NCI-H146 treated with DMSO at 0.1 percent for 48 hours (cell line): ENCODE measurements around the gene HADHA.
"Not testable (repeated sequence)": the region's sequence is repeated elsewhere in the genome, so short reads cannot be mapped to it uniquely, and the experiment has no call there.

Source experiments
- DNase-seq: peaks from one replicate; lab custom pipeline; 2025; ENCODE audit not compliant: unreplicated experiment; lab: John Stamatoyannopoulos, UW

The HADHA gene

DNA sequence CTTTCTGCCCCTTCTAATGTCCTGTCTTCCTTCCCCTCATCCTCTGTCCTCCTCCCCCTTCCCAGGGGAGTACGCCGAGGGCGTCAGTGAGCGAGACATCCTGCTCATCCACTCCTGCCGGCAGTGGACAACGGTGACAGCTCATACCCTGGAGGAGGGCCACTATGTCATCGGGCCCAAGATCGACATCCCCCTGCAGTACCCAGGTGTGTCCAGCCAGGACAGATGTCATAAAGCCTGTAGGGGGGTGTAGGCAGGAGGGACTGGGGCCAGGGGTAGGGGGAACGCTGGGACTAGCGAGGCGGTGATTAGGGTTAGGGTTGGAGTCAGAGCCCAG is 68.2 kb downstream of the HADHA start:
- DNase-seq, result no peak

DNA sequence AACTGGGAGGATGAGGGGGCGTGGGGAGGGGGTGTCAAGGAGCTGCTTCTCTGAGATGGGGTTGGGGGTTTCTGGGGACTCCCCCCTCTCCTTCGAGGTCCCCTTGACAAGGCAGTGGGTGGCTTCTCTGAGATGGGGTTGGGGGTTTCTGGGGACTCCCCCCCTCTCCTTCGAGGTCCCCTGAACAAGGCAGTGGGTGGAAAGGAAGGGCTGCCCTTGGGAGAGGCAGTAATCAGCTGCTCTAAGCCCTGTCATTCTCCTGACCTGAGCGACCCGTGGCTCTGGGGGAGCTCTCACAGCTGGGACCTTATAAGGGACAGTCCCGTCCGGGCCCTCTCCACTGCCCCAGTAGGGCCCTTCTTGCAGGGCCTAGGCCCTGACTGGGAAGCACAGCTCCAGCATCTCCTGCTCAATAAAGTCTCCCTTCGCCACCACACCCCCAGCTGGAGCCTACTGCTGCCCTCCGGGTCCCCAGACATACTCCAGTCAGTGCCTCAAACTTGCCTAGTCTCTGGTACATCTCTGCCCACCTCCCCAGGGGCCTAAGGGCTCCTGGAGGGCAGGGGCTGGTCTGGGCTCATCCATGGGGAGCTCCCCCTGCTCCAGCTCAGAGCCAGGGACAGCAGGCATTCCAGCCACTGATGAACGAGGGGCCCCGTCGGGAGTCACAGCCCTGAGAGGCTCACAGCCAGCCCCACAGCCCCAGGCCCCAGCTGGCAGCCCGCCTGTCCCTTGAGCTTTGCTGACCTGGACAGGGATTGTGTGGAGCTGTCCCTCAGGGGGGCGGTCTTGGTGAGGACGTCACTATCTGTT is 68.8 kb downstream of the HADHA start:
- DNase-seq, result no peak

DNA sequence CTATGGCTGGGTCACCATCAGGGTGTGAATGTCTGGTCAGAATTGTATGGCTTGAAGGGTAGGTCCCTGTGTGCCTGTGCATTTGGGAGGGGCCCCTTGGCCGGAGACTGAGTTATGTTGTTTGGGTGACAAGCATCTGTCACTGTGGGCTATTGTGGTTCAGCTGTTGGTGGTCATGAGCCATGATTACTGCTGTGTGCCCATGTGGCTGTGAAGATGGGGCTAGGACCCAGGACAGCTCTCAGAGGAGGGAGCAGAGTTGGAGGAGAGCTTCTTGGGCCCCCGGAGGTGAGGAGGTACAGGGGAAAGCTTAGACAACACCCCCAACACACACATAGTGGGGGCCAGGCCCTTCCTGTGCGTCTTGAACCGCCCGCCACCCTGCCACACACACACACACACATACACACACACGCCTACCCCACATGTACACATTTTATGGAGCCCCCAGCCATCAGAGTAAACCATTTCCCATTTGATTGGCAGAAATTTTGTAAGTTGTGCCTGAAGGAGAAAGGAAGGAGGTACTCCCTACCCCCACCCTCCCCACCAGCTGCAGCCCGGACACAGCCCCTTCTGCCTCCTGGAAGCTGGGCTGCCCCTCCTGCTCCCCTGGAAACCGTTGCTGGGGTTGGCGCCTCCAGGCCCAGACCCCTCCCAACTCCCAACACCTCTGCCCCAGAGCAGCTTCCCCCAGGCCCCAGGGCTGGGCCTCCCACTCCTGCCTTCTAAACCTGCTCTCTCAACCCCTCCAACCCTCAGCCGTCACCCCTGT is 69.6 kb downstream of the HADHA start:
- no peak for DNase-seq

DNA sequence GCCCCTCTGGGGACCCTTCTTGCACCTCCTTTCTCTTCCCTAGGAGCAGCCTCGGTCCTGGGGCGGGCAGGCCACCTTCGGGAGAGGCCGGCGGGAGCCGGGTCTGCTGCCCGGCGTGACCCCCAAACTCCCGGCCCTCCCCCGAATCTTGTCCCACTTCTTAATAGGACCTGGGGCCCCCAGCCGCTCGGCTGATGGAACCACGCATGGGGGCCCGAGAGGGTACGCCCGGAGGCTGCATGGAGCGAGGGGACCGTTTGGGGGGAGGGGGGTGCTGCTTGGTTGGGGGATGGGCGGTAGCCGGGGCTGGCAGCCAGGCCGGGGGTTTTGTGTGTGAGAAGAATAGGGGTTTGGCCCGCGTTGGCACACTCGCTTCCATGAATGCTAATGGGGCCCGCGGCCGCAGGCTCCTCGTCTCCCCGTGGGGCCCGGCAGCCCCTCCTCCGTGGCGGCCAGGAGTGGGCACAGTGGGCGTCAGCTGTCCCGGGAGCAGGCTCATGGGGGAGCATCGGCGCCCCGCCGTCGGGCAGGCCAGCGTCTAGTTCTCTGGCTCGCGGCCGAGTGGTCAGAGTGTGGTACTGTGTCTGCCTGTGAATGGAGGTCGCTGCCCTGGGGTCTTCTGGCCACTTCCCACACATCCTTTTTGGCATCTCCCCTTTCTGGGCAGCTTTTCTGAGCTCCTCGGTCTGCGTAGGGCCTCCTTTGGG is 70.5 kb downstream of the HADHA start:
- DNase-seq, result no peak

DNA sequence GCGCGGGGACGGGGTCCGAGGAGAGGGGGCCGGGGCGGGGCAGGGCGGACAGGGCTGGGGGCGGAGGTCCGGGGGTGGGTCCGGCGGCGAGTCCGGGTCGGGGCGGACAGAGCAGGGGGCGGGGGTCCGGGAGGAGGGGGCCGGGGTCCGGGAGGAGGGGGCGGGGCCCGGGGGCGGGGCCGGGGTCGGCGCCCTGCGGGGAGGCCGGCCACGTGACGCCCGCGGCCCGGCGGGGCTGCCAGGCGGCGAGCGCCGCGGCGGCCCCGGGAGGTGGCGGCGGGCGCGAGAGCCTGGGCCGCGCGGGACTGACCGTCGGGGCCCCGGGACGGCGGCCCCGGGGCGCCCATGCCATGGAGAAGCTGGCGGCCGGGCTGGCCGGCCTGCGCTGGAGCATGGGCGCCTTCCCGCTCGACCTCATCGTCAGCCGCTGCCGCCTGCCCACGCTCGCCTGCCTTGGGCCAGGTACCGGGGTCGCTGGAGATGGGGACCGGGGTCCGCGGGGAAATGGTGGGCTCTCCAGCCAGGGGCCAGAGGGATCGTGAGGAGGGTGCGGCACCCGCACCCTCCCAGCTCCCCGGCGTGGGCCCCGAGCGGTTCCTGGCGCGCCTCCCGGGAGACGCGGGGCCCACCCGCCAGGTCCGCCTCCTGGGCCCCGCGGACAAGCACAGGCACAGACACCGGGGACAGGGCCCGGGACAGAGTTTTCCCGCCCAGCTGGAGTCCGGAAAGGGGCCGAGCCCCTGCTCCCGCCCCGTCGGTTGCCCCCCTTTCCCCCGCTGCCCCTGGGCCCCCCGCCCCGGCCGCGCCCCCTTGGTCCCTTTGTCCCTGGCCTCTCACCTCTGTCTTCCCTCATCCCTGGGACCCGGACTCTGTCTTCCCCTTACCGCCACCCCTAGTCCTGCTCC is 71.3 kb downstream of the HADHA start, which contains the start of gene GAREM2:
Gene GAREM2 (plus strand): TSS at position 218 of the 905 bp plus-strand sequence. CDS start 133 bp downstream, at position 351.
- DNase-seq, result no peak

DNA sequence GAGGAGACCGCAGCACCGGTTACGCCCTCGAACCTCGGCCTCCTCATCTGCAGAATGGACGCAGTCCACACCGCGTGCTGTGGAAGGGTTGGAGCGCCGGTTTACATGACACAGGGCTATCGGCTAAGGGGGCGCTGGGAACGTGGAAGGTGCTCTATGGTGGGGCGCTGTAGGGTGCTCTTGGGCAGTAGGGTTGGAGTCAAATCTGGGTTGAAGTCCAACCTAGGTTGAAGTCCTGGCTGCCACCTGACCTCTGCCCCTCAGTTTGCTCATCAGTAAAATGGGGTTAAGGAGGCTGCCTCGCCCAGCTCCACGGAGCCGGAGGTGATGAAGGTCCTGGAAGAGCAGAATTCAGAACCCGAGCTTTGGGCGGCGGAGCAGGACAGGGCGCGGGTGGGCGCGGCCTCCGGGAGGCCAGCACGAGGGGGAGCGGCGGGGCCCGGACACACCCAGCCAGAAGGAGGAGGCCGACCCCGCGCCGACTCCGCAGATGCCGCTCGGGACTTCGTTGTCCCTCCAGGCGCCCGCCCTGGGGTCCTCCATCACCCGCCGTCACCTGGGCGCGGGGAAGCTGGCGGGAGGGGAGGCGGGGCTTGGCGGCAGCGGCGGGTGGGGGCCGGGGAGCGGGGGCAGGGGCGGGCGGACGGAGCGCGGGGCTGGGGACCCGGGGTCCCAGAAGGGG is 72.1 kb downstream of the HADHA start:
- no peak for DNase-seq

DNA sequence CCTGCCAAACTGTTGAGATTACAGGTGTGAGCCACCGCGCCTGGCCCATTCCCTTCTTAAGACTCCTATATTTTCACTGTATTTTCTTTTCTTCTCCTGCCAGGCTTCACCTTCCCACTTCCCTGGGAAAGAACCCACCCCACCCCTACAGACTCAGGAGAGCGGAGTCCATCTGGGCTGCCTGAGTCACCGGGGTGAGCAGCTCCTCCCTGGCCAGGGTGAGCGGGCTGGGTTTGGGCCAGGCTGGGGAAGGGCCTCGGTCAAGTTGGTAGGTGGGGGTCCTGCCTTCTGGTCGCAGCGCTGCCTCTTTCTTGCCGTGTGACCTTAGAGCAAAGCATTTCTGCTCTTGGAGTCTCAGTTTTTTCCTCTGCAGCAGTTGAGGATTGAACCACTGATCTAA is 73.6 kb downstream of the HADHA start:
- no peak for DNase-seq

DNA sequence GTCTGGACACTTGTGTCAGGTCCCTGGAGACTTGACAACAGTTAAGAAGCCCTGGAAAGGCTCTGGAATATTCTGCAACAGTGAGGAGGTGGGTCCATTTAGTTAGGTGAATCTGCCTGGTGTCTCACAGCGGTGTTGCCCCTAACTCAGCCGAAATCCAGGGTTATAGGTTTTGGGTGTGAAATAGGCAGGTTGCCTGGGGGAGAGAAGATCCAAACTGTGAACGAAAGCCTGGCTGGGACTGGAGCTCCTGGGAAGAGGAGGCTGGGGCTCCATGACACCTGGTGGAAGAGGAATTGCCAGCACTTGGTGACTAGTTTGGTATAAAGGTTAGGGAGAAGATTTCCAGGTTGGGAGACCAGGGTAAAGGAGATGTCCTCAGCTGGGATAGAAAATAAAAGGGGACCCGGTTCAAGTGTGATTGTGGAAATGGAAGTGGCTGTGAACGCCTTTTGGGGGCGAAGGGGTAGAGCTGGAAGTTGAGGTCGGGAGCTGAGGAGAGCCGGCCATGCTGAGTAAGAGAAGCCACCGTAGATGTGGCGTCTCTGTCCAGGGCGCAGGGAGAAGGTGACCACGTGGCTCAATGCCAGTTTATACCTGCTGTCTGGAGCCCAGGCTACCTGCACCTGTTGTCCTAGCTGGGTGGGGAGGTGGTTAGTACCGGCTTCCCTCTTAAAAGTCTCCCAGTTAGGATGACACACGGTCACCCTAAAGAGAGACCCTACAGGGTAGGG is 74.6 kb downstream of the HADHA start:
- DNase-seq, result no peak

DNA sequence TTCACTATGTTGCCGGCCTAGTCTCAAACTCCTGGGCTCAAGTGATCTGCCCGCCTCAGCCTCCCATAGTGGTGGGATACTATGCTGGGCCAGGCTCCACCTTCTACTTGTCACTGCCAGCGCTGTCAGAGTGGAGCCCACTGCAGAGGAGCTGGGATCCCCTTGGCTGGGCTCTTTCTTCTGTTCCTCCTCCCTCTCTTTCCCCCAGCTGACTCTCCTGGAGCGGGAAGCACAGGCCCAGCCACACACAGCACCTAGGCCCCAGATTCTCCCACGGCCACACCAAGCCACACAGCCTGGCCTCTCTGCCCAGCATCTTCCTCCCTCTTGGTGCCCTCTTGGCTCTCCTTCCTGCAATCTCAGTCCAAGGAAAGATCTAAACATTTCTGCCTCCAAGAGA is 75.2 kb downstream of the HADHA start:
- DNase-seq, result no peak

DNA sequence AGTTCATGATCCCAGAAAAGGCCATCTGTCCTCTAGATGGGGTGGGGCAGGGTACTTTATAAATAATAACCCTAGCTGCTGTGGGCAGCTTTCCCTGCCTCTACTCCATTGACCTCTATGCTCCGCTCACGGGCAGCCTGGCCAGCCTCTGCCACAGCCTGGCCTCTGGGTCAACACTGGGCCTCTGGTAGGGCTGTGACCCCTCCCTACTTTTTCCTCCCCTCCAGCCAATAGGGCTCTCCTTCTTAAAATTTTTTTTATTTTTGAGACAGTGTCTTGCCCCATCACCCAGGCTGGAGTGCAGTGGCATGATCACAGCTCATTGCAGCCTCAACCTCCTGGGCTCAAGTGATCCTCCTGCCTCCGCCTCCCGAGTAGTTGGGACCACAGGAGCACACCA is 75.6 kb downstream of the HADHA start:
- DNase-seq, result no peak

DNA sequence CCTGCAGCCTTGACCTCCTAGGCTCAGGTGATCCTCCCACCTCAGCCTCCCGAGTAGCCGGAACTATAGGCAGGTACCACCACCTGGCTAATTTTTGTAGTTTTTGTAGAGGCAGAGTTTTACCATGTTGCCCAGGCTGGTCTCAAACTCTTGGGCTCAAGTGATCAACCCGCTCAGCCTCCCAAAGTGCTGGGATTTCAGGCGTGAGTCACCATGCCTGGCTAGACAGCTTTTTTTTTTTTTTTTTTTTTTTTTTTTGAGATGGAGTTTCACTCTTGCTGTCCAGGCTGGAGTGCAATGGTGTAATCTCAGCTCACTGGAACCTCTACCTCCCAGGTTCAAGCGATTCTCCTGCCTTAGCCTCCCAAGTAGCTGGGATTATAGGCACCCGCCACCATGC is 77.9 kb downstream of the HADHA start:
- DNase-seq, result not testable (repeated sequence)

DNA sequence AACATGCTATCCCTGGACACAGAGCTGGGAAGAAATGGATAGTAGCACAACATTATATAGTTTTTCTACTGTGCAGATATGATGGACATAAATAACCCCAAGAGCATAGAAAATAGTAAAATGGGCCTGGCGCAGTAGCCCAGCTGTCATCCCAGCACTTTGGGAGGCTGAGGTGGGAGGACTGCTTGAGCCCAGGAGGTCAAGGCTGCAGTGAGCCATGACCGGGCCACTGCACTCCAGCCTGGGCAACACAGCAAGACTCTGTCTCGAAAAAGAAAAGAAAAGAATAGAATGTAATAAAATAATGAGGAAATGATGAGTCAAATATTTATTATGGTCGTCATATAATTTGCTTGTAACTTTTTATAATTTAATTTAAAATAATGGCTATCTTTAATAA is 79.0 kb downstream of the HADHA start:
- no peak for DNase-seq

DNA sequence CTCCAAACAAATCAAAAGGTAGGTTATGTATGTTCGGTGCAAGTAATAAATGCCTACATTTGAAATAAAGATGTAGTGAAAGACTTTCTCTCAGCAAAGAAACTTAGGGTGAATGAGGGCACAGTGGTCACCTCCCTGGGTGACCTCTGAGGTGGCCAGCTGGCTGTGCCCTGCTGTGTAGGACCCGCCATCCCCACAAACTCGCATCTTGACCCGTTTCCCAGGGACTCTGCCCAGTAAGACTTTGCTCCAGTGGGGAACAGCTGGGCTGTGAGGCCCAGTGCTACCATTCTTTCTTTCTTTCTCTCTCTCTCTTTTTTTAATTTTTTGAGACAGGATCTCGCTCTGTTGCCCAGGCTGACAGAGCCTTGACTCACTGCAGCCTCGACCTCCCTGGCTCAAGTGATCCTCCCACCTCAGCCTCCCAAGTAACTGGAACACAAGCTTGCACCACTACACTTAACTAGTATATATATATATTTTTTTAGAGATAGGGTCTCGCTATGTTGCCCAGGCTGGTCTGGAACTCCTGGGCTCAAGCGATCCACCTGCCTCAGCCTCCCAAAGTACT is 79.7 kb downstream of the HADHA start:
- DNase-seq, result no peak

DNA sequence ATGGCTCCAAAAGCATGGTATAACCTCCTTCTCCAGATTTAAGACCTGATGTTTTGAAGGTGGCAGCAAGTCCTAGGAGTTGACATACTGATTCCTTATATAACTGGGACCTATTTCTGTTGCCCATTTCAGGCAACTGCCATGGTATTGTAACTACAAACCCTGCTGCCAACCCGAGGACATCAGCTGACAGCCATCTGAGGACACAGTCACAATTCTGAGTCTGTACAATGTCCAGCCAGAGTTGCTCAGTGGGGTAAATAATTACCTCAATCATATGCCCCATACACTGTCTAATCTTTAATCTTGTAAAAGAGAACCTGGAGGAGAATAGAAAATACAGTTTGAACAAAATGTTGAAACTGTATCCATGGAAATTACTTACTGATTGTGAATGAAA is 80.2 kb downstream of the HADHA start:
- DNase-seq, result no peak

DNA sequence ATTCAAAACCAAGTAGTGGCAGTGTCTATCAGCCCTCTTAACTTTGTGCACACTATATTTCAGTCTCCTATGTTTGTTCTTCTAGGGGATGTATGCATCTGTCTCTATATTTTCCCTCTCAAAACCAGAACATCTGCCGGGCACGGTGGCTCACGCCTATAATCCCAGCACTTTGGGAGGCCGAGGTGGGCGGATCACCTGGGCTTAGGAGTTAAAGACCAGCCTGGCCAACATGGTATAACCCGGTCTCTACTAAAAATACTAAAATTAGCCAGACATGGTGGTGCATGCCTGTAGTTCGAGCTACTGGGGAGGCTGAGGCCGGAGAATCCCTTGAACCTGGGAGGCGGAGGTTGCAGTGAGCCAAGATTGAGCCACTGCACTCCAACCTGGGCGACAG is 81.5 kb downstream of the HADHA start:
- DNase-seq, result no peak

DNA sequence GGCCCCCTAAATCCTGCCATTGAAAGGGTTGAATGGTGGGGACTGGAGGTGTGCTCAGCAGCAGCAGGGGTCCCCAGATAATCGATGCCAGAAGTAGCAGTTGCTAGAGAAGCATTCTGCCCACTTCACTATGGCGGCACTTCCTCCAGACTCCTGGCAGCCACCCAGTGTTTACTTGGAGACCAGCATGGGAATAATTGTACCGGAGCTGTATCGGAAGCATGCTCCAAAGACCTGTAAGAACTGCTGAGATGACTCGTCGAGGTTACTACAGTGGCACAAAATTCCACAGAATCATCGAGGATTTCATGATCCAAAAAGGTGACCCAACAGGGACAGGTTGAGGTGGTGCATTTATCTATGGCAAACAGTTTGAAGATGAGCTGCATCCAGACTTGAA is 82.5 kb downstream of the HADHA start:
- DNase-seq, result no peak

DNA sequence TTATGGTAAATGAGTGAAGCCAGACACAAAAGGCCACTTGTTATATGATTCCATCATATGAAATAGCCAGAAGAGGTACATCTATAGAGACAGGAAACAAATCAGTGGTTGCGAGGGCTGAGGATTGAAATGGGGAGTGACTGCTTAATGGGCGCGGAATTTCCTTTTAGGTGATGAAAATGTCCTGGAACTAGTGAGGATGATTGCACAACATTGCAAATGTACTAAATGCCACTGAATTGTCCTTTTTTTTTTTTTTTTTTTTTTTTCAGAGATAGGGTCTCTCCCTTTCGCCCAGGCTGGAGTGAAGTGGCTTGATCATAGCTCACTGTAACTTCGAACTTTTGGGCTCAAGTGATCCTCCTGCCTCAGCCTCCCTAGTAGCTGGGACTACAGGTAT is 86.9 kb downstream of the HADHA start:
- no peak for DNase-seq

DNA sequence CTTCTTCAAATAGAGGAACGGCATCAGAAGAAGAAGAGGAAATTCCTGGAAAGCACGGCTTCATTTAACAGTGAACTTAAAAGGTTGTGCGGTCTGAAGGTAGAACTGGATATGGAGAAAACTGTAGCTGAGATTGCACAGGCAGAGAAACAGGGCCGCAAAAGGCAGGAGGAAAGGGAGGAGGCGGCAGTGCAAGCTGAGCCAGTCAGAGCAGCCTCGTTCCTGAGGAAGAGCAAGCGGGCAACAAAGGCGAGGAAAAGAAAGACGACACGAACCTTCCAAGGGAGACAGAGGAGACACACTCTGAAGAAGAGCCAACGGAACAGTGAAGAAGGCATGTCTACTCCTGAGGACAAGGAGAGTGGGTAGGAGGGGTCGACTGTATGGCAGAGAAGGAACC is 94.2 kb downstream of the HADHA start:
- DNase-seq, result no peak

DNA sequence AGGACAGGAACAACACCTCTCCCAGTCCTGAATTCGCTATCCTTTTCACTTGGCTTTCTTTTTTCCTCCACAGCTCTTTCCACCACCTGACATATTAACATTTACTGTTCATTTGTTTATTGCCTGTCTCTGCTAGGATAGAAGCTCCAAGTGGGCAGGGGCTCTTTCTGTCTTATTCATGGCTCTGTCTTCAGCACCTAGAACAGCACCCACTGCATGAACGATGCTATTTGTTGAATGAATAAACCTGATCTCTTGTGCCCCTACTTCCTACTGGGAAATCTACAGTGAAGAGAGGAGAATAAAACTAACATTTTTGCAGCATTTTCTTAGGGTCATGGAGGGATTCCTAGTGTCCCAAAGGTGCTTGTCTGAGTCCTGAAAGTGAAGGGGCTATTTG is 95.9 kb downstream of the HADHA start:
- no peak for DNase-seq
